Endothelial cell of umbilical vein (primary cell): Measurements from ENCODE around the gene ACAP2.

Experiments
- CTCF ChIP-seq, 2 donors: IDR thresholded peaks; 1 replicate in 1 of 2; 2 replicates in 1 of 2; pipeline ENCODE4 v1.5.1; 2011; ENCODE audit warnings: low read length in 2 of 2, mild to moderate bottlenecking in 2 of 2, moderate library complexity in 2 of 2, control low read depth in 1 of 2, inconsistent platforms in 1 of 2, low read depth in 1 of 2; ENCODE audit not compliant: insufficient read depth in 1 of 2; ENCODE audit errors: extremely low read depth in 1 of 2
- FOS ChIP-seq: IDR thresholded peaks from 2 replicates; pipeline ENCODE4 v1.6.1; 2011; ENCODE audit warnings: mild to moderate bottlenecking, low read length, moderate library complexity, borderline replicate concordance; ENCODE audit not compliant: insufficient read depth

GRCh38 chr3:195263193-195263924 is 179.5 kb downstream of the ACAP2 start:
- no peak for TF ChIP-seq CTCF (IDR thresholded peaks at IDR 0.05; ENCODE audit: extremely low read depth in 1 of 2, insufficient read depth in 1 of 2, low read depth in 1 of 2, low read length in 2 of 2)
- no peak for TF ChIP-seq FOS
